Measurements from ENCODE around the gene CPD.
"Not testable (repeated sequence)": the region's sequence is repeated elsewhere in the genome, so short reads cannot be mapped to it uniquely, and the experiment has no call there.

The CPD gene

DNA sequence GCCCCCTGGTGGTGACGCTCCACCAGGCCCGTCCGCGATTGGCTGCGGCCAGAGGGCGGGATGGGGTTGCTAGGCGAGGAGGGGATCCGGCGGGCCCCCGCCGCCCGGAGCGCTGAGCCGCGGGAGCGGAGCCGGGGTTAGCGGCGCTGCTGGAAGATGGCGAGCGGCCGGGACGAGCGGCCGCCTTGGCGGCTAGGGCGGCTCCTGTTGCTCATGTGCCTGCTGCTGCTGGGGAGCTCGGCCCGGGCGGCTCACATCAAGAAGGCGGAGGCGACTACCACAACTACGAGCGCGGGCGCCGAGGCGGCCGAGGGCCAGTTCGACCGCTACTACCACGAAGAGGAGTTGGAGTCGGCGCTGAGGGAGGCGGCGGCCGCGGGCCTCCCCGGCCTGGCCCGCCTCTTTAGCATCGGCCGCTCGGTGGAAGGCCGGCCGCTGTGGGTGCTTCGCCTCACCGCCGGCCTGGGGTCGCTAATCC, at the start of gene CPD:
CPD (plus strand) TSS at position 103 of the 478 bp plus-strand sequence; CDS start at position 157, 54 bp downstream.
- peak; percentile 92 for DNase-seq

GRCh38 chr17:30332057-30332542, 46.6 kb upstream of the CPD start:
- DNase-seq, result no peak

DNA sequence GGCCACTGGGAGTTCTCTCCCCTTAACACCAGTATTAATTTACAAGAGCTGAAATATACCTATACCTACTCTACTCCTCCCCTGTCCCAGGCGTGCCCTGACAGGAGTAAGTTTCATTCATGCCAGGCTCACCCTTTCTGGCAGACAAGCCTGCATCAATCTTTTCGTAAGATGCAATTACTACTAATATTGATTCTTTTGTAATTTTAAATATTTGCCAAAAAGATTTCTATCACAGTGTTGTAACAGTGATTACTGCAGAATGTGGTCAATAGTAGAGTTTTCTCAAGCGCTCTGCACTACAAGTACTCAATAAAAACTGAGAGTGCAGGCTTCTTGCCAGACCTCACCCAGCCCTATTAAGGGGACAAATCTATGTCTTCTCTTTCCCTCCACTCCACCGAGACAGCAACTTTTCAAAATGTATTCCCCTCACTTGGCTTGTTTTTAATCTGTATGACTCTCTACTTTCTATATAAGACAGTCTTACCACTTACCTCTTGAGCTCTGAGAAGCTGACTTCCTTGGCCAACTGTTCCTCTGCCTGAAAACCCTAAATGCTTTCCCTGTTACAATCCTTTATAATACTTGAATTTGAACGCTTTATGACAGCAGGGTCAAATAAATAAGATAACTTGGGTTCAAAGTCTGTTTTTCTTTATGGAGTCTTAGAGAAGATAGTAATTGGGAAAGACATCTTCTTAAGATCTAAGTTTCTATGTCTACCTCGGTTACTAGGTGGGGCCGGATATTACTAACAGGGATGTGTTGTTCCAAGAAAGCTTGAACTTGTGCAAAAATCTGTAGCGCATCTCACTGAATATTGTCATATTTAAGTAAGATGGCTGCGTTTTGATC, 45.0 kb upstream of the CPD start, which contains the start of gene TMIGD1:
TMIGD1 (minus strand) TSS at position 555 of the 858 bp plus-strand sequence. CDS start 1,924 bp downstream, outside the sequence.
- no peak for DNase-seq

DNA sequence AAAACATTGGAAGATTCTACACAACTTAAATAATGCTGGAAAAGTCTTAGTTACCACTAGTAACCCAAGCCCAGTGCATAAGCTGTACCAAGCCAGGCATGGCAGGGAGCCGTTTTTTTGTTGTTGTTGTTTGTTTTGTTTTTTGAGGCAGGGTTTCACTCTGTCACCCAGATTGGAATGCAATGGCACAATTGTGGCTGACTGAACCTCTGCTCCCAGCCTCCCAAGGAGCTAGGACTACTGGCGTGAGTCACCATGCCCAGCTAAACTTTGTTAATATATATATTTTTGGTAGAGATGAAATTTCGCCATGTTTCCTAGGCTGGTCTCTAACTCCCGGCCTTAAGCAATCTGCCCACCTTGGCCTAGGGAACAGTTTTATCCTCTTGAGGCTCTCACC, 44.3 kb upstream of the CPD start:
- no peak for DNase-seq

GRCh38 chr17:30336369-30337171, 42.2 kb upstream of the CPD start:
- no peak for DNase-seq

DNA sequence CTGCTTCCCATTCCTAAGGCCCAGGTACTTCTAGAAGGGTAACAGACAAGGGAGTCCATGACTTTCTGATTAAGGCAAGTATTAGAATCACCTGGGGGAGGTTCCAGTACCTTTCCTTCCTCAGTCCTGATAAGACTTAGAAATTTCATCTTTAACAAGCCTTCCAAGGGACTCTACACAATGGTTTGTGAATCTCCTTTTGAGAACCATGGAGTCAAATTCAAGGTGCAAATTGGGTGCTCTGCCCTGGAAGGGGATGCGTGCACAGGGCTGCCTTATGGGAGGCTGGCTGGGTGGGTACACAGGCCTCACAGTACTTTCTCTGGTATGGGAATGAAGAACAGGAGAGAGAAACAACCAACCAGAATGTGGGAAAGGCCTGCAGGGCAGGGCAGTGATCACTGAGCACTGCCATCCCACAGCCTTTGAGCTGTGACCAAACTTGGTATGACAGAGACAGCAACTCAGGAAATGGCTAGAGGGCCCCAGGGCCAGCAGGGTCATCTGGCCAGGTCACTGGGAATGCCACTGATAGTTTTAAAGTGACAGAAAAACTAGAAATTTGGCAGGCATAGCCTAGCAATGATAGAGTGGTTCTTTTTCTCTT, 41.2 kb upstream of the CPD start:
- no peak for DNase-seq

GRCh38 chr17:30339086-30339485, 39.6 kb upstream of the CPD start:
- no peak for DNase-seq

DNA sequence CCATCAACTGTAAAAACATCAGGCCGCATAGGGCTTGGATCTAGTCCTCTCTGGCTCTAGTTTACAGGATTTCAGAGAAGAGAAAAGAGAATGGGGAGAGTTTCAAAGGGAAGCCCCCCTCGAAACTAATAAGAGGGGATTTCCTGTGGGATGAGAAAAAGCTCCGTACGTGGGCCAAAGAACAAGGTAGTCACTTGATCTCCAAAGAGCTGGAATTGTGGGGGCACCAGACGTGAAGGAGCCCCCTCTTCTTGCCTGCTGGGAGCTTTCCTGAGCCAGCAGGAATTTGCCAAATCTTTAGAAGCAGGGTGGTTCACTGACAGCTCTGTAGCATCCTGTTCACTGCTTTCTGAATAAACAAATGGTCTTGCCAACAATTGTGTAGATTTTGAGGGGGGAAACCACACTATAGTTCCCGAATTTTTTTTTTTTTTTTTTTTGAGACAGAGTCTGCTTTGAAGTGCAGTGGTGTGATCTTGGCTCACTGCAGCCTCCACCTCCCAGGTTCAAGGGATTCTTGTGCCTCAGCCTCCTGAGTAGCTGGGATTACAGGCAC, 37.8 kb upstream of the CPD start:
- DNase-seq, result no peak

DNA sequence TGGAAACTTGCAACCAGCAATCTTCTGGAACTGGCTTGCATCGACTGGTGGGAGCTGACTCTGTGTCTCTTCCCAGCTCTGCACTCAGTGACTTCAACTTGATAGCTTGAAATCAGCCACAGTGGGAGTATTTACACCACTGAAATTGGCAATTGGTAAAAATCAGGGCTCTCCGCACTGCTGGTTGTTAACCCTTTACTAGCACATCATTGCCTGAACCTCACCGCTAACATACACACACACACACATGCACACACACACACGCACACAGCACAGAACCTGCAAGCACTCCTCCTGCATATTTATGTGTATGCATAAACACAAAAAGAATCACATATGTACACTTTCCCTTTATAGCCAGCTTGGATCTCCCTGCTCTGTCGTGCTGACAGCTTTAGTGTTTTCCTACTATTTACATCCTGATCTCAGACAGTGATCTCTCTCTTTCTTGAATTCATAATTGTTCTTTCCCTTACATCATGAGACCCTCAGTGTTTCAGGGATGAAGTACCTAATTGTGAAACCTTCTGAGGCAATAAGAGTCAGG, 37.0 kb upstream of the CPD start:
- no peak for DNase-seq

- not testable (repeated sequence) for DNase-seq
These were observed 35.5 kb upstream of the CPD start for GRCh38 chr17:30343244-30343643.

DNA sequence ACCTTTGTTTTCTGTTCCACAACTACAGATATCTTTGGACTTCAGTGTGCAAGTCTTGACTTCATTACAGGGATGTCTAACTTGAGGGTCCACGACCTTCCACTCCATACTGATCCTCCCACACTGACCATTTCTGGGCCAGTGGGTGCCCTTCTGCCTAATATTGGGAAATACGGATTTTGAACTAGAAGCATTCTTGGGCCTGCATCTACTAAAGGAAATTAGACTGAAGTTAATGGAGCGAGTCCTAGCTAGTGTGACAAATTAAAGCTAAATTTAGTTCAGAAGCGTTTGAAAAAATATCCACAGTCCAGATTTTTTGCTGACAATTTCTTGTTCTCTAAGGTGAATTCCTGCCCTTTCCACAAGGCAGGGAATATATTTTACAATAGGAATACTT, 34.9 kb upstream of the CPD start:
- no peak for DNase-seq

DNA sequence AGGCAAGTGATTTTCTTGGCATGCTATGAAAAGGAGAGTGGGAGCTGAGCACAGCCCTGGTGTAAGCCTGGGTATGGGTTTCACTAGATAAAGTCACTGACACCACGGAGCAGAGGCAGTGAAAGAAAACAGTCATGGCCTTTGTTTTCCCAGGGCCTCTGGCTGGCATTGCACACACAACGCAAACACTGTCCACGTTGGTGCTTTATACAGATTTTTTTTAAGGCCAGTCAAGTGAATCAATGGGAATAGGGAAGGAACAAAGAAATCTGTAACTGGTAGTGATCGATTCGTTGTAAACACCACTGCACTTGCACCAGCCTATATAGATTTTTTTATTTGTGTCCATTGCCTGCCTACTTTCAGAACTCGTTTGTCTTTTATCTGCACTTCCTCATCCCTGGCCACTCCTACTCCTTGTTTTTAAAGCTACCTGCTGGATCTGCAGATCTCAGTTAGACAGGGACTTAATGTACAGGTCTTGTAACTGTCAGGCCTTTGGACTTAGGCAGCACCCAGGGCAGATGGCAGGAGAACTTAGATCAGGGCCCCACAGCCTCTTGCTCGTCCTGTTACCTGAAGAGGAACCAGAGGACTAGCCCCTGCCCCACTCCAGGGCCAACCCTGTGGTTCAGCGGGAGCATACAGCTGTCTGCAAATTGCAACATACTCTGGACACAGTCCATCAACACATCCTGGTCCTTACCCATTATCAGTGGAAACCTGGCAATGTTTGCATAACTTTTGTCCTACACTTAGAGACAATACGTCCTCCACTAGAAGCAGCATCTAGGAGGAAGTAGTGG, 34.2 kb upstream of the CPD start:
- DNase-seq, result peak; percentile 66

- no peak for DNase-seq
These were observed 33.7 kb upstream of the CPD start for GRCh38 chr17:30345089-30345433.

DNA sequence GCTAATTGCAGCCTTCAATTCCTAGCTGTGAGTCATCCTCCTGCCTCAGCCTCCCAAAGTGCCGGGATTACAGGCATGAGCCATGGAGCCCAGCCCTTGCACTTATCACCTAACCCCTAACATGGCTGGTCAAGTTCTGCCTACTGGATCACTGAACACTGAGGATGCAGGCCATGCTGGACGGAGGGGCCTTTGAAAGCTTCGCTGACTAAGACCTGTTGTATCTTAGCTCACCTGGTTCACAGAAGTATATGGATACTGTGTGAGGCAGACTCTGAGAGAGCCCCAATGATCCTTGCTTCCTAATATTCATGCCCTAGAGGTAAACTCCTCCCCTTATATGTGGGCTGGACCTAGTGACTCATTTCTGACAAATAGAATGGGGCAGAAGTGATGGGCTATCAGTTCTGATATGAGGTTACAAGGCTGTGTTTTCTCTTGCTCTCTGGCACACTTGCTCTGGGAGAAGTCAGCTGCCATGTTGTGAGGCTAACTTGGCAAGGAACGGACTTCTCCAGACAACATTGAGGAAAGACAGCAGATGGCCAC, 33.1 kb upstream of the CPD start:
- no peak for DNase-seq

DNA sequence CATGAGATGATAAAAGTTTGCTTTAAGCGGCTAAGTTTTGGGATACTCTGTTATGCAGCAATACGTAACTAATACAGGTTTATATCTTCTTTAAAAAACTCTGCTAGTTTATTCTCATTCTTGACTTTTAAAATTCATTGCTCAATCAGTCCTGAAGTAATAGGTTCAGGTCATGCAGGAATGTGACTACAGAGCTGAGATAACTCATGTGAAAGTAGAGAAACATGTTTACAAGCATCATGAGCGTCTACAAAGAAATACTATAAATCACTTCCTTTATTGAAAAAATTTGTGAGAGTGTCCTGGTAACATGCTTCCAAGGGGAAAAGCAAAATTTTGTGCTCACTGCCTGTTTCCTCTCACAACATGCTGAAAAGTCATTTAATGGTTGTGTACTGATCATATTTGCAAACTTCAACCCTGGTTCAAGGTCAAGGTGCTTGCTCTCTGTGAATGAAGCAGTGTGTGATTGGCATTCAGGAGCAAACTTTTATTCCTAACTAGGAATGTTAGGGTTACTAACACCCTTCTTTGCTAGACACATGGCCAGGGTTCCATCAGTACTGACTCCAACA, 32.4 kb upstream of the CPD start:
- DNase-seq, result no peak

DNA sequence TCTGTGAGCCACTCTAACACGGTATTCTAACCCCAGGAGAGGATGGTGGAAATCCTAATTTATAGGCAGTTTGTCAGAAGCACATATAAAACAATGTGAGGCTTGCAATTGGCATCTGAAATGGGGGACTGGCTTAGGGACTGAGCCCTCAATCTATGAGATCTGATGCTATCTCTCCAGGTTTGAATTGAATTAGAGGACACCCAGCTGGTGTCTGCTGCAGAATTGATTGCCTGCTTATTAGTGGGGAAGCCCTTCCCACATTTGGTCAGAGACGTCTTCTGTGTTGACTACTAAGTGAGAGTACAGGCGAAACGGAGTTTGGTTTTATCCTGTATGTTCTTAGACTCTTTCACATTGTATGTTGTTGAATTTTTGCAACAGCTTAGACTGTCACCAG, 31.2 kb upstream of the CPD start:
- no peak for DNase-seq

DNA sequence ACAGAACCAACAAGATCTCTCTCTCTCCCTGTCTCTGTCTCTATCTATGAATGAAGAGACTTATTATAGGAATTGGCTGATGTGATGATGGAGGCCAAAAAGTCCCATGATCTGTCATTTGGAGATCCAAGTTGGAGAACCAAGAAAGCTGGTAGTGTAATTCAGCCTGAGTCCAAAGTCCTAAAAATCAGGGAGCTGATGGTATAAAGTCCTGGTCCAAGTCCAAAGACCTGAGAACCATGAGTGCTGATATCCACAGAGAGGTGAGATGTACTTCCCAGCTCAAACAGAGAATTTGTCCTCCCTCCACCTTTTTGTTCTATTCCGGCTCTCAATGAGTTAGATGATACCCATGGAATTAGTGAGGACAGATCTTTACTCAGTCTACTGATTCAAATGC, 29.5 kb upstream of the CPD start:
- no peak for DNase-seq

GRCh38 chr17:30351263-30351662, 27.5 kb upstream of the CPD start:
- DNase-seq, result not testable (repeated sequence)

- DNase-seq, result no peak
These were observed 27.0 kb upstream of the CPD start for GRCh38 chr17:30351735-30352134.

DNA sequence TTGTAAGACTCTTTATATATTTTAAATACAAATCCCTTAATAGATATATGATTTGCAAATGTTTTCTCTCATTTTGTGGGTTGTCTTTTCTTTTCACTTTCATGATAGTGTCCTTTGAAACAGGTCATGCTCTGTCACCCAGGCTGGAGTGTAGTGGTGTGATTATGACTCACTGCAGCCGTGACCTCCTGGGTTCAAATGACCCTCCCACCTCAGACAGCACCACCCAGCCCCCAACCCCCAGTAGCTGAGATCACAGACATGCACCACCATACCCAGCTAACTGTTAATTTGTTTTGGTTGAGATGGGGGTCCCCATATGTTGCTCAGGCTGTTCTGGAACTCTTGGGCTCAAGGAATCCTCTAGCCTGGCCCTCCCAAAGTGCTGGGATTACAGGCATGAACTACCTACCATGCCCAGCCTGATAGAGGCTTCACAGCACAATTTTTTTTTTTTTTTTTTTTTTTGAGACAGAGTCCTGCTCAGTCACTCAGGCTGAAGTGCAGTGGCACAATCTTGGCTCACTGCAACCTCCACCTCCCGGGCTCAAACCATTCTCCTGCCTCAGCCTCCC, 26.4 kb upstream of the CPD start:
- DNase-seq, result no peak

GRCh38 chr17:30354701-30355100, 24.0 kb upstream of the CPD start:
- DNase-seq, result no peak

Data from NCI-H1092 (cell line).